ENCODE measurements around the gene AVP.
"Not testable (repeated sequence)": the region's sequence is repeated elsewhere in the genome, so short reads cannot be mapped to it uniquely, and the experiment has no call there.

Gene AVP

GRCh38 chr20:3126527-3126859, 42.0 kb upstream of the AVP start:
- POLR2A ChIA-PET = no interaction called here

GRCh38 chr20:3125776-3126526, 41.4 kb upstream of the AVP start:
- CTCF ChIA-PET = interaction anchor here (0.6 kb wide), 1 partner anchor 72 kb away, joined by 3 read pairs; no protein-coding TSS in a partner anchor
- DNase-seq (ENCODE audit: extremely low spot score); POLR2A ChIA-PET: not testable (repeated sequence)

More at GRCh38 chr20:3126527-3126859, 42.0 kb upstream of the AVP start:
- TF ChIP-seq ZNF384 (IDR thresholded peaks at IDR 0.05) = no peak
- TF ChIP-seq FOXA1 (IDR thresholded peaks at IDR 0.05) = no peak
- CTCF ChIA-PET = interaction anchor here (0.6 kb wide), 1 partner anchor 73 kb away, joined by 3 read pairs; no protein-coding TSS in a partner anchor
- DNase-seq (ENCODE audit: extremely low spot score) = no peak

- POLR2A ChIA-PET; CTCF ChIA-PET; DNase-seq (ENCODE audit: extremely low spot score): not testable (repeated sequence)
Measured at GRCh38 chr20:3124773-3125560, 40.4 kb upstream of the AVP start.

- DNase-seq (ENCODE audit: extremely low spot score); CTCF ChIA-PET; POLR2A ChIA-PET: not testable (repeated sequence)
Measured at GRCh38 chr20:3124163-3124562, 39.6 kb upstream of the AVP start.

- CTCF ChIA-PET = interaction anchor here (0.5 kb wide), 1 partner anchor 27 kb away, joined by 3 read pairs; no protein-coding TSS in a partner anchor
- POLR2A ChIA-PET = no interaction called here
- no peak for DNase-seq (ENCODE audit: extremely low spot score)
- TF ChIP-seq SUZ12 (IDR thresholded peaks at IDR 0.05) (no peak), TARDBP (IDR thresholded peaks at IDR 0.05) (no peak), SP1 (IDR thresholded peaks at IDR 0.05) (no peak), L3MBTL2 (conservative IDR thresholded peaks at IDR 0.05) (no peak), ARNT (IDR thresholded peaks at IDR 0.05) (no peak), FOXM1 (IDR thresholded peaks at IDR 0.05; ENCODE audit: borderline replicate concordance) (no peak), ZNF384 (IDR thresholded peaks at IDR 0.05) (no peak), NFRKB (IDR thresholded peaks at IDR 0.05) (no peak)
Measured at GRCh38 chr20:3123542-3123941, 39.0 kb upstream of the AVP start.

GRCh38 chr20:3121955-3122610, 37.6 kb upstream of the AVP start:
- CTCF ChIA-PET = no interaction called here
- POLR2A ChIA-PET = no interaction called here
- DNase-seq (ENCODE audit: extremely low spot score) = no peak
- TF ChIP-seq SP1 (IDR thresholded peaks at IDR 0.05) (no peak), CTBP1 (IDR thresholded peaks at IDR 0.05; ENCODE audit: borderline replicate concordance) (no peak), NFRKB (IDR thresholded peaks at IDR 0.05) (no peak), HDGF (IDR thresholded peaks at IDR 0.05; ENCODE audit: borderline replicate concordance) (no peak), ARNT (IDR thresholded peaks at IDR 0.05) (no peak), LEF1 (IDR thresholded peaks at IDR 0.05; ENCODE audit: borderline replicate concordance) (no peak), L3MBTL2 (conservative IDR thresholded peaks at IDR 0.05) (no peak), FOXK2 (IDR thresholded peaks at IDR 0.05) (no peak)

- ChIA-PET CTCF (no interaction called here), POLR2A (no interaction called here)
- no peak for DNase-seq (ENCODE audit: extremely low spot score)
- TF ChIP-seq ZNF384 (IDR thresholded peaks at IDR 0.05) (no peak), LEF1 (IDR thresholded peaks at IDR 0.05; ENCODE audit: borderline replicate concordance) (no peak), NFRKB (IDR thresholded peaks at IDR 0.05) (no peak), SUZ12 (IDR thresholded peaks at IDR 0.05) (no peak), BHLHE40 (IDR thresholded peaks at IDR 0.05; ENCODE audit: borderline replicate concordance) (no peak), ARNT (IDR thresholded peaks at IDR 0.05) (no peak), ELF4 (IDR thresholded peaks at IDR 0.05) (no peak), FOXM1 (IDR thresholded peaks at IDR 0.05; ENCODE audit: borderline replicate concordance) (no peak), FOXK2 (IDR thresholded peaks at IDR 0.05) (no peak), HDGF (IDR thresholded peaks at IDR 0.05; ENCODE audit: borderline replicate concordance) (no peak), SP1 (IDR thresholded peaks at IDR 0.05) (no peak), CTBP1 (IDR thresholded peaks at IDR 0.05; ENCODE audit: borderline replicate concordance) (no peak), L3MBTL2 (conservative IDR thresholded peaks at IDR 0.05) (no peak), TARDBP (IDR thresholded peaks at IDR 0.05) (no peak), FOXA1 (IDR thresholded peaks at IDR 0.05) (no peak)
Measured at GRCh38 chr20:3121271-3121911, 36.9 kb upstream of the AVP start.

GRCh38 chr20:3119044-3119443, 34.5 kb upstream of the AVP start:
- CTCF ChIA-PET = interaction anchor here (0.7 kb wide), 1 partner anchor 49 kb away, joined by 8 read pairs; no protein-coding TSS in a partner anchor
- POLR2A ChIA-PET = no interaction called here
- DNase-seq (ENCODE audit: extremely low spot score) = no peak
- no peak for TF ChIP-seq FOXM1 (IDR thresholded peaks at IDR 0.05; ENCODE audit: borderline replicate concordance)
- TF ChIP-seq SUZ12 (IDR thresholded peaks at IDR 0.05) = no peak

Data from HEK293T (cell line).